ENCODE results near the gene MORF4L2. TPM values are rescaled to one million over a fixed set of nuclear protein-coding genes. Genes with fewer than 3 reads are reported as not detected.
A peak's percentile ranks its signal among the peaks of the same experiment; 100 is the strongest.

Gene MORF4L2
- total and polyA plus RNA-seq, 4 donors, result 214 to 791 (median 525) TPM

DNA sequence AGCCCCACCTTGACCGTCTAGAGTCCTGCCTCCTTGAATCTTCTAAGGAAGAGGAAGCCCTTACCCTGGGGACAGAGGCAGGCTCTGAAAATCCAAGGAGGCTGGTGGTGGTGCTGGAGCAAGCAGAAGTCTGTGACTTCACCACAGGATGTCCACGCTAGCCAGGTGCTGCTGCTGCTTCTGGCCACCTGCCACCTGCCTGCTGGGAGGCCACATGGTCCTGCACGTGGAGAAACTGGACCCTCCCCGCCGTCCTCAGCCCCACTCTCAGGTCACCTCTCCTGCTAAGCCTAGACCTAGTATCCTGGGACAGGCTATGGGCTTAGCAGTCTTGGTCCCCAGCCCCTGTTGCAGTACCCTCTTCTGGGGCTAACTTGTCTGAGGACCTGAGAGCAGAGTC lies 40.0 kb upstream of the MORF4L2 start:
- Histone ChIP-seq H3K36me3 (ENCODE audit: control insufficient read depth in 1 of 2, insufficient read depth in 2 of 2, low read length in 1 of 2) (no peaks in the 10 kb centered on the region), H3K9me3 (ENCODE audit: control insufficient read depth, low read length) (no peaks in the 10 kb centered on the region), H3K4me1 (ENCODE audit: control insufficient read depth in 1 of 2, insufficient read depth in 2 of 2, low read length in 2 of 2) (peaks cover 0 to 2% of the 10 kb centered on the region in 2 donors), H3K27me3 (ENCODE audit: control insufficient read depth in 1 of 2, insufficient read depth in 2 of 2, low read length in 1 of 2) (no peaks in the 10 kb centered on the region), H3K4me3 (ENCODE audit: low read length in 2 of 2) (no peak overlapping the region), H3K27ac (ENCODE audit: low read depth in 1 of 2, low read length in 2 of 2) (no peak overlapping the region)
- intact Hi-C loops (cut with DNase I), result no loop called here
- ATAC-seq (ENCODE audit: low FRiP score), result no peak
- 70 to 78% methylated on average over 5 of the region's 5 CpGs for WGBS, 2 donors
- DNase-seq, result no peak

DNA sequence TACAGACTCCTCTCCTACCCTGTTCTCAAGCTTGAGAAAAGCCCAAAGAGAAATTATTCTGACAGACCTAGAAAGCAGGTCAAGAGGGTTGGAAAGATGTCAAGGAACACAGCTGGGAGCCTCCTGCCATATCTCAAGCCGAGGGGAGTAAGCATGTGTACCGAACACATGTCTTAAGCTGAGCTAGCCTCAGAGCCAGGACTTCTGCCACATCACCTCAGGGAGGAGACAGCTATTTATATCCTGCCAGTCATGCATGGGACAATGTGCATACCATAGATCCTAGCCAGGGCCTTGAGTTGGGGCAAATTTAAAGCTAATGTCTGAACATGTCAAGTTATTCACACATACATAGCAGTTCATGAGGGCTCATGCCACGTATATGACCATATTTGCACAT lies 36.0 kb upstream of the MORF4L2 start:
- Histone ChIP-seq H3K36me3 (ENCODE audit: control insufficient read depth in 1 of 2, insufficient read depth in 2 of 2, low read length in 1 of 2) (no peaks in the 10 kb centered on the region), H3K9me3 (ENCODE audit: control insufficient read depth, low read length) (no peaks in the 10 kb centered on the region), H3K27ac (ENCODE audit: low read depth in 1 of 2, low read length in 2 of 2) (no peak overlapping the region), H3K27me3 (ENCODE audit: control insufficient read depth in 1 of 2, insufficient read depth in 2 of 2, low read length in 1 of 2) (no peaks in the 10 kb centered on the region), H3K4me3 (ENCODE audit: low read length in 2 of 2) (no peak overlapping the region), H3K4me1 (ENCODE audit: control insufficient read depth in 1 of 2, insufficient read depth in 2 of 2, low read length in 2 of 2) (no peaks in the 10 kb centered on the region)
- no peak for ATAC-seq (ENCODE audit: low FRiP score)
- intact Hi-C loops (cut with DNase I), result no loop called here
- WGBS, 2 donors, result 35 to 49% methylated on average over 3 of the region's 3 CpGs
- DNase-seq, result no peak

DNA sequence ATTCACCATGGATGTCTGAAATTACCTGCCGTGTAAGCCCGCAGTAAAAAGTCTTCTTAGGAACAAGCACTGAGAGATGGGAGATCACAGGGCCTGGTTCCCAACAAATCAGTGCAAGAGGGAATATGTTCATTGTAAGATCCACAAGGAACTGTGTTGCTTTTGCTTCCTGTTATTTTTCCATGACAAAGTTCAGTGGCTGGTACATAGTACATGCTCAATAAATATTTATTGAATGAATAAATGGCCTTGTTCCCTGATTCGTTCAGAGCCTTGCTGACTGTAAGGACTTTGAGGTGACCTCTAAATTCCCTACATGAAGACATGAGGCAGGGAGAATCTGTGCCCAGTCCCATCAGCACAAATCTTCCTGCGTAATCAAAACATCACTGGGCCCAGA lies 31.6 kb upstream of the MORF4L2 start:
- no peaks in the 10 kb centered on the region for H3K9me3 ChIP-seq (ENCODE audit: control insufficient read depth, low read length)
- ATAC-seq (ENCODE audit: low FRiP score) (no peak), DNase-seq (no peak)
- H3K4me3 ChIP-seq (ENCODE audit: low read length in 2 of 2), result no peak overlapping the region
- no peaks in the 10 kb centered on the region for H3K4me1 ChIP-seq (ENCODE audit: control insufficient read depth in 1 of 2, insufficient read depth in 2 of 2, low read length in 2 of 2)
- H3K27ac ChIP-seq (ENCODE audit: low read depth in 1 of 2, low read length in 2 of 2), result no peak overlapping the region
- no peaks in the 10 kb centered on the region for H3K36me3 ChIP-seq (ENCODE audit: control insufficient read depth in 1 of 2, insufficient read depth in 2 of 2, low read length in 1 of 2)
- intact Hi-C loops (cut with DNase I), result loop anchor here in 1 of 2 donors (10.0 kb wide), 1 partner anchor 97 kb away; no protein-coding TSS in a partner anchor
- no peaks in the 10 kb centered on the region for H3K27me3 ChIP-seq (ENCODE audit: control insufficient read depth in 1 of 2, insufficient read depth in 2 of 2, low read length in 1 of 2)
- WGBS, 2 donors, result 89 to 91% methylated on average over 4 of the region's 4 CpGs

DNA sequence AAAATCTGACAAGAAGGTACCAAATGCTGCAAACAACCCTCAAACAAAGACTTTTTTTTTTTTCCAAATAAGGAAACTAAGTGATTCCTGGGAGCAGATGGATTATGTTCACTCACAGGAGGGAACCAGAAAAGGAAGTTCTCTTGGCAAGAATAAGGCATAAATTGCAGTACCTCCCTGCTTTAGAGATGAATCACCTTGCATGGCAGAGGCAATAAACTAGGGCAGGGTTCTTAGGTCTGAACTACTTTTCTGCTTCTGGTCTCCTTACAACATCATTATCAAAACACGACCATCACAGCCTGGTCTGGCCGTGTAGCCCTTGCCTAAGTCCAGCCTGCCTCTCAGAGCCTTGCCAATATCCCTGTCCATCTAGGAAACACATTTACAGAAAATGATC lies 30.5 kb upstream of the MORF4L2 start:
- peak; percentile 65 for ATAC-seq (ENCODE audit: low FRiP score)
- no peaks in the 10 kb centered on the region for H3K36me3 ChIP-seq (ENCODE audit: control insufficient read depth in 1 of 2, insufficient read depth in 2 of 2, low read length in 1 of 2)
- 5 to 17% methylated on average over 2 of the region's 2 CpGs for WGBS, 2 donors
- H3K4me3 ChIP-seq (ENCODE audit: low read length in 2 of 2), result no peak overlapping the region
- no peaks in the 10 kb centered on the region for H3K27me3 ChIP-seq (ENCODE audit: control insufficient read depth in 1 of 2, insufficient read depth in 2 of 2, low read length in 1 of 2)
- intact Hi-C loops (cut with DNase I), result loop anchor here in 1 of 2 donors (10.0 kb wide), 1 partner anchor 98 kb away; no protein-coding TSS in a partner anchor
- H3K4me1 ChIP-seq (ENCODE audit: control insufficient read depth in 1 of 2, insufficient read depth in 2 of 2, low read length in 2 of 2), result no peaks in the 10 kb centered on the region
- H3K27ac ChIP-seq (ENCODE audit: low read depth in 1 of 2, low read length in 2 of 2), result no peak overlapping the region
- peak in 1 of 2 donors; percentile 34 for DNase-seq
- no peaks in the 10 kb centered on the region for H3K9me3 ChIP-seq (ENCODE audit: control insufficient read depth, low read length)

DNA sequence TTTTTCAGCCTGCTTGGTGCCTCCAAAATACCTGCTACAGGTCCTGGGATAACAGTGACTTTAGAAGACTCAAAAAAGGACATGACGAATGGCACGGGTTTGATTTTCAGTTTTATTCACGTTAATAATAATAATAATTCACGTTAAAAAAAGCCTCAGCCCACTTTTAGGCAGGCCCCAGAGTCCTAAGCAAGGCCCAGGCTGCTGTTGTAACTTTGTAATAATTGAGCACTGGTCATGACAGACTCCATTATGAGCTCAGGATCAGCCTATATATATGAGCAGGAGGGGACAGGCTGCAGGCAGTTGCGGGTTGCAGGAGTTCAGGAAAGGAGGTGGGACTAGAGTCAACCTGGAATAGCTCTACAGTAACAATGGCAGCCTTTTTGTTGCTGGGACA lies 24.1 kb upstream of the MORF4L2 start, which contains the start of gene TMEM31:
Gene TMEM31, plus strand, starts transcription at position 301 of the 400 bp plus-strand sequence. CDS start 1,350 bp downstream, outside the sequence.
- no peaks in the 10 kb centered on the region for H3K4me1 ChIP-seq (ENCODE audit: control insufficient read depth in 1 of 2, insufficient read depth in 2 of 2, low read length in 2 of 2)
- no peak within 1 kb of the TSS for H3K4me3 ChIP-seq (ENCODE audit: low read length in 2 of 2)
- no peaks in the 10 kb centered on the region for H3K36me3 ChIP-seq (ENCODE audit: control insufficient read depth in 1 of 2, insufficient read depth in 2 of 2, low read length in 1 of 2)
- ATAC-seq (ENCODE audit: low FRiP score), result no peak
- no peaks in the 10 kb centered on the region for H3K27me3 ChIP-seq (ENCODE audit: control insufficient read depth in 1 of 2, insufficient read depth in 2 of 2, low read length in 1 of 2)
- intact Hi-C loops (cut with DNase I), result loop anchor here in 1 of 2 donors (5.0 to 10.0 kb wide), 2 partner anchors 62 to 104 kb away; no protein-coding TSS in a partner anchor
- WGBS, 2 donors, result 71 to 93% methylated on average over 5 of the region's 5 CpGs
- no peak for DNase-seq
- no peaks in the 10 kb centered on the region for H3K9me3 ChIP-seq (ENCODE audit: control insufficient read depth, low read length)
- H3K27ac ChIP-seq (ENCODE audit: low read depth in 1 of 2, low read length in 2 of 2), result no peak within 1 kb of the TSS

DNA sequence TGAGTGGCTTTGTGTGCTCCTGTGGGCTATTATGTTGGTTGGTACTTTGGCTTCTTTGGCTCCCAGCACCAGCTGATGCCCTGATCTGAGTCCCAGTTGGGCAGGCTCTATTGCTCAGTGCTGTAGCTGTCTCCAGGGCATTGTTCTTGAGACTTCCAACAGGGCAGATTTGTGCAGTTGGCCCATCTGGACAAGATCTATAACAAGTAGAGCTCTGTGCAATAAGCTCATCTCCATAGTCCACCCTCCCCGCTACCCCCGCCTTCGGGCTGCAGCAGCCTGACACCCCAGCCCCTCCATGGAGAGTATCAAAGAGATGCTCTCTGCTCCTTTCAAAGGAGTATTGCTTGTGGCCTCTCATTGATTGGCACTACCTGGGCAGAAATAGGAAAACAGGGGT lies 18.4 kb upstream of the MORF4L2 start:
- Histone ChIP-seq H3K36me3 (ENCODE audit: control insufficient read depth in 1 of 2, insufficient read depth in 2 of 2, low read length in 1 of 2) (no peaks in the 10 kb centered on the region), H3K27ac (ENCODE audit: low read depth in 1 of 2, low read length in 2 of 2) (no peak overlapping the region), H3K27me3 (ENCODE audit: control insufficient read depth in 1 of 2, insufficient read depth in 2 of 2, low read length in 1 of 2) (no peaks in the 10 kb centered on the region), H3K4me3 (ENCODE audit: low read length in 2 of 2) (no peak overlapping the region), H3K9me3 (ENCODE audit: control insufficient read depth, low read length) (no peaks in the 10 kb centered on the region), H3K4me1 (ENCODE audit: control insufficient read depth in 1 of 2, insufficient read depth in 2 of 2, low read length in 2 of 2) (no peaks in the 10 kb centered on the region)
- WGBS, 2 donors, result 93 to 95% methylated on average over 3 of the region's 3 CpGs
- intact Hi-C loops (cut with DNase I), result no loop called here
- ATAC-seq (ENCODE audit: low FRiP score) (no peak), DNase-seq (no peak)

DNA sequence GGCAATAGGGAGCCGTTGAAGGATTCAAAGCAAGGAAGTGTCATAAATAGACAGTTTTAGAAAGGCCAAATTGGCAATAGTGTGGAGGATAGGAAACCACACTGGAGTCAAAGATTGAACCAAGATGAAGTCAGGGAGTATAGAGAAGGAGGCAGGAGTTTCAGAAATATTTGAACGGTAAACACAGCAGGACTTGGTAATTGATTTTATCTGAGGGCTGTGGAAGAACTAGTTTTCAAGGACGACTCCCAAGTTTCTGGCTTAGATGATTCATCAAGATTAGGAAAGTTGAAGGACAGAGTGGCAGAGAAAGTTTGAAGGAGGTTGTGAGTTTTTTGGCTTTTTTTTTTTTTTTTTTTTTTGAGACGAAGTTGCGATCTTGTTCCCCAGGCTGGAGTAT lies 12.7 kb upstream of the MORF4L2 start:
- DNase-seq, result no peak
- H3K4me1 ChIP-seq (ENCODE audit: control insufficient read depth in 1 of 2, insufficient read depth in 2 of 2, low read length in 2 of 2), result no peaks in the 10 kb centered on the region
- H3K27ac ChIP-seq (ENCODE audit: low read depth in 1 of 2, low read length in 2 of 2), result no peak overlapping the region
- intact Hi-C loops (cut with DNase I), result no loop called here
- WGBS, 2 donors, result 77 to 80% methylated on average over 5 of the region's 5 CpGs
- no peak overlapping the region for H3K4me3 ChIP-seq (ENCODE audit: low read length in 2 of 2)
- H3K27me3 ChIP-seq (ENCODE audit: control insufficient read depth in 1 of 2, insufficient read depth in 2 of 2, low read length in 1 of 2), result no peaks in the 10 kb centered on the region
- no peaks in the 10 kb centered on the region for H3K36me3 ChIP-seq (ENCODE audit: control insufficient read depth in 1 of 2, insufficient read depth in 2 of 2, low read length in 1 of 2)
- H3K9me3 ChIP-seq (ENCODE audit: control insufficient read depth, low read length), result no peaks in the 10 kb centered on the region
- ATAC-seq (ENCODE audit: low FRiP score), result no peak

DNA sequence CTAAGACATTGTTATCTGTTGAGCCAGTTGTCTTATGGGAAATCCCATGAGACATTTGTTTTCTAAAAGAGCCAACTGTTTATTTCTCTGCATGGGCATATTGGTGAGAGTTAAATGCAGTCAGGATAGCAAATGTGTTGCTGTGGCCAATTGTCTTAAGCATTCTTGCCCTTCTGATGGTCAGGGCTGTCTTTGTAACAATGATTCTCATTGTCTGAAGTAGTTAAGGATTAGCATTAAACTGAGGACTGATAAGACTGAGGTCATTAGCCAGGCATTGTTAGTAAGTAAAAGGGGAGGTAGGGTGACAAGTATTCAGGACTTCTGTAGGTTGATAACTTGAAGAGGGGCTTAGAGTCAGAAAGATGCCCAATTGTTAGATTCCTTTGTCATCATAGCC lies 11.2 kb upstream of the MORF4L2 start:
- intact Hi-C loops (cut with DNase I), result no loop called here
- DNase-seq (no peak), ATAC-seq (ENCODE audit: low FRiP score) (no peak)
- Histone ChIP-seq H3K27ac (ENCODE audit: low read depth in 1 of 2, low read length in 2 of 2) (no peak overlapping the region), H3K4me1 (ENCODE audit: control insufficient read depth in 1 of 2, insufficient read depth in 2 of 2, low read length in 2 of 2) (no peaks in the 10 kb centered on the region), H3K36me3 (ENCODE audit: control insufficient read depth in 1 of 2, insufficient read depth in 2 of 2, low read length in 1 of 2) (no peaks in the 10 kb centered on the region), H3K4me3 (ENCODE audit: low read length in 2 of 2) (no peak overlapping the region), H3K27me3 (ENCODE audit: control insufficient read depth in 1 of 2, insufficient read depth in 2 of 2, low read length in 1 of 2) (no peaks in the 10 kb centered on the region), H3K9me3 (ENCODE audit: control insufficient read depth, low read length) (no peaks in the 10 kb centered on the region)

DNA sequence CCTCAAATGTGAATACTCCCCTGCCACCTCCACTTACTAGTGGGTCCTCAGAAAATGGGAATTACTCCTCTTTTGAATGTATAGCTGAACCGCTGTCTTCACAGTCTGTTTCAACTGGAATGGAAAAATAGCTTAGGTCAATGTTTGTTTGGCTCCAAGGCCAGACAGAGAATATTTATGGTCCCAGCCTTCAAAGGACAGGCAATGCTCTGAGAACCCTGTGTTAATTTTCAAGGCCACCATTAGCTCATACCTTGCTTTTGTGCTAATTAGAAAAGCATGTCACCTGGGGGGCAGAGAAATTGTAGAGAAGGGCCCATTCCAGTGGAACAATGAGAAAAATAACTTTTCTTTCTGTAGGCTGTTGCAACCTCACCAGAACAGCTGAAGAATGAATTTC lies 4.6 kb upstream of the MORF4L2 start:
- Histone ChIP-seq H3K27me3 (ENCODE audit: control insufficient read depth in 1 of 2, insufficient read depth in 2 of 2, low read length in 1 of 2) (no peaks in the 10 kb centered on the region), H3K36me3 (ENCODE audit: control insufficient read depth in 1 of 2, insufficient read depth in 2 of 2, low read length in 1 of 2) (no peaks in the 10 kb centered on the region), H3K9me3 (ENCODE audit: control insufficient read depth, low read length) (no peaks in the 10 kb centered on the region), H3K27ac (ENCODE audit: low read depth in 1 of 2, low read length in 2 of 2) (no peak overlapping the region), H3K4me3 (ENCODE audit: low read length in 2 of 2) (no peak overlapping the region), H3K4me1 (ENCODE audit: control insufficient read depth in 1 of 2, insufficient read depth in 2 of 2, low read length in 2 of 2) (no peaks in the 10 kb centered on the region)
- no peak for DNase-seq
- ATAC-seq (ENCODE audit: low FRiP score), result no peak
- intact Hi-C loops (cut with DNase I), result no loop called here
- 71 to 80% methylated on average over 1 of the region's 1 CpG for WGBS, 2 donors

All from aorta (tissue), 5 donors.